HepG2 (cell line): ENCODE measurements around the gene SEMA3B. TPM values are rescaled to one million over a fixed set of nuclear protein-coding genes. Genes with fewer than 3 reads are reported as not detected.

Experiments
- CBX5 ChIP-seq: sonication (generic); formaldehyde crosslinking; IDR thresholded peaks from 2 replicates; pipeline ENCODE4 v1.4.0; 2020; ENCODE audit warnings: missing genetic modification reagents, borderline replicate concordance
- HDAC6 ChIP-seq: fragments of 200-600 bp; sonication (generic); IDR thresholded peaks from 2 replicates; pipeline ENCODE4 v1.7.0; 2017; ENCODE audit warnings: mild to moderate bottlenecking, antibody characterized with exemption, low read length, low read depth
- MTA1 ChIP-seq: sonication (generic); formaldehyde crosslinking; IDR thresholded peaks from 2 replicates; pipeline ENCODE4 v1.4.0; 2020; ENCODE audit warnings: missing genetic modification reagents, mild to moderate bottlenecking, borderline replicate concordance
- MTA3 ChIP-seq: sonication (generic); formaldehyde crosslinking; IDR thresholded peaks from 2 replicates; pipeline ENCODE4 v1.4.0; 2020; ENCODE audit warnings: missing genetic modification reagents
- MTF1 ChIP-seq: sonication (generic); formaldehyde crosslinking; IDR thresholded peaks from 2 replicates; pipeline ENCODE4 v1.5.0; 2020; ENCODE audit warnings: missing genetic modification reagents
- MYPOP ChIP-seq: sonication (generic); formaldehyde crosslinking; IDR thresholded peaks from 2 replicates; pipeline ENCODE4 v1.8.1; 2023; ENCODE audit warnings: mild to moderate bottlenecking, moderate library complexity, missing genetic modification reagents
- NFKB2 ChIP-seq: sonication (generic); formaldehyde crosslinking; IDR thresholded peaks from 2 replicates; pipeline ENCODE4 v1.4.0; 2020; ENCODE audit warnings: missing genetic modification reagents, borderline replicate concordance
- SMC3 ChIP-seq: IDR thresholded peaks from 2 replicates; pipeline ENCODE4 v1.6.1; 2011; ENCODE audit warnings: low read length, improper control_type of control experiment
- SNAPC2 ChIP-seq: sonication (generic); formaldehyde crosslinking; IDR thresholded peaks from 2 replicates; pipeline ENCODE4 v1.8.1; 2022; ENCODE audit warnings: mild to moderate bottlenecking, missing genetic modification reagents
- TFAP4 ChIP-seq: sonication (generic); IDR thresholded peaks from 2 replicates; pipeline ENCODE4 v1.6.1; 2016; ENCODE audit warnings: low read depth, borderline replicate concordance
- ZKSCAN8 ChIP-seq: IDR thresholded peaks from 2 replicates; pipeline ENCODE4 v1.6.1; 2016; ENCODE audit warnings: borderline replicate concordance, missing genetic modification reagents, missing compliant biosample characterization
- ZNF138 ChIP-seq: sonication (generic); formaldehyde crosslinking; IDR thresholded peaks from 2 replicates; pipeline ENCODE4 v1.5.0; 2020; ENCODE audit warnings: mild to moderate bottlenecking, low read depth, missing genetic modification reagents
- ZNF20 ChIP-seq: sonication (generic); formaldehyde crosslinking; IDR thresholded peaks from 2 replicates; pipeline ENCODE4 v1.4.0; 2020; ENCODE audit warnings: mild to moderate bottlenecking, moderate library complexity, missing genetic modification reagents
- ZNF205 ChIP-seq: IDR thresholded peaks from 2 replicates; pipeline ENCODE4 v1.6.1; 2018; ENCODE audit warnings: missing biosample characterization, missing genetic modification reagents
- ZNF331 ChIP-seq: sonication (generic); formaldehyde crosslinking; IDR thresholded peaks from 2 replicates; pipeline ENCODE4 v1.4.0; 2020; ENCODE audit warnings: missing genetic modification reagents
- ZNF382 ChIP-seq: sonication (generic); formaldehyde crosslinking; IDR thresholded peaks from 2 replicates; pipeline ENCODE4 v1.5.0; 2020; ENCODE audit warnings: missing genetic modification reagents, mild to moderate bottlenecking, borderline replicate concordance
- ZNF577 ChIP-seq: sonication (generic); formaldehyde crosslinking; IDR thresholded peaks from 2 replicates; pipeline ENCODE4 v1.4.0; 2020; ENCODE audit warnings: mild to moderate bottlenecking, low read depth, missing genetic modification reagents, borderline replicate concordance
- ZNF674 ChIP-seq: sonication (generic); formaldehyde crosslinking; IDR thresholded peaks from 2 replicates; pipeline ENCODE4 v1.5.0; 2020; ENCODE audit warnings: low read depth, mild to moderate bottlenecking, missing genetic modification reagents
- ZNF788 ChIP-seq: sonication (generic); formaldehyde crosslinking; IDR thresholded peaks from 2 replicates; pipeline ENCODE4 v1.5.0; 2020; ENCODE audit warnings: mild to moderate bottlenecking, missing genetic modification reagents, borderline replicate concordance
- ZSCAN31 ChIP-seq: sonication (generic); formaldehyde crosslinking; IDR thresholded peaks from 2 replicates; pipeline ENCODE4 v1.5.0; 2020; ENCODE audit warnings: low read depth, mild to moderate bottlenecking, missing genetic modification reagents
- ZSCAN5A ChIP-seq: sonication (generic); formaldehyde crosslinking; IDR thresholded peaks from 2 replicates; pipeline ENCODE4 v1.8.0; 2022; ENCODE audit warnings: mild to moderate bottlenecking, missing genetic modification reagents, borderline replicate concordance
- polyA plus RNA-seq, 8 experiments: library from polyadenylated mRNA; depleted of rRNA in 3 of 8; stranded (reverse) in 7 of 8; unstranded in 1 of 8; fragments of >200 nt; fragmentation: Illumina TruSeq in 4 of 8; extraction: Trizol in 4 of 8; gene quantifications; 2 replicates each; pipeline versions ENCODE4 v1.2.1 to v1.2.3, GENCODE V29; 2011 to 2016; ENCODE audit warnings: low read depth in 4 of 8, missing spikeins in 1 of 8, mixed read lengths in 1 of 8; ENCODE audit not compliant: insufficient read depth in 1 of 8
- total RNA-seq, 5 experiments: library from RNA; depleted of rRNA; stranded (reverse); fragments of >200 nt; fragmentation: Illumina TruSeq; extraction: Trizol; gene quantifications; 2 replicates each; pipeline ENCODE4 v1.2.3, GENCODE V29; 2016; ENCODE audit warnings: low read depth in 1 of 5
- TF ChIP-seq, protein P1 (sequence below): fragments of 450-650 bp; IDR thresholded peaks from 2 replicates; pipeline ENCODE4 v1.6.1; 2017
- TF ChIP-seq, protein P2 (sequence below): sonication (generic); formaldehyde crosslinking; IDR thresholded peaks from 2 replicates; pipeline ENCODE4 v1.4.0; 2020; ENCODE audit warnings: mild to moderate bottlenecking, missing genetic modification reagents

Gene SEMA3B
- total and polyA plus RNA-seq, 2 of the 13 experiments (the other 11 are each of a cell fraction or from before 2014, with no cell fraction given), result 93.2 to 158 TPM

- TF ChIP-seq TFAP4, result 0 out of 2 replicates have a peak, but pooled peaks have one; percentile 15
- TF ChIP-seq ZNF20 (CRISPR knock-in tag), result no peak
- 0 out of 2 replicates have a peak, but pooled peaks have one; percentile 43 for TF ChIP-seq ZSCAN31 (CRISPR knock-in tag)
- no peak for TF ChIP-seq MTA1 (CRISPR knock-in tag)
- TF ChIP-seq MTF1, result no peak
- peak; percentile 55; the same call in 1 of the 2 replicates for TF ChIP-seq ZNF138 (CRISPR knock-in tag)
- peak; percentile 15 for TF ChIP-seq SMC3
- TF ChIP-seq, protein P1, sequence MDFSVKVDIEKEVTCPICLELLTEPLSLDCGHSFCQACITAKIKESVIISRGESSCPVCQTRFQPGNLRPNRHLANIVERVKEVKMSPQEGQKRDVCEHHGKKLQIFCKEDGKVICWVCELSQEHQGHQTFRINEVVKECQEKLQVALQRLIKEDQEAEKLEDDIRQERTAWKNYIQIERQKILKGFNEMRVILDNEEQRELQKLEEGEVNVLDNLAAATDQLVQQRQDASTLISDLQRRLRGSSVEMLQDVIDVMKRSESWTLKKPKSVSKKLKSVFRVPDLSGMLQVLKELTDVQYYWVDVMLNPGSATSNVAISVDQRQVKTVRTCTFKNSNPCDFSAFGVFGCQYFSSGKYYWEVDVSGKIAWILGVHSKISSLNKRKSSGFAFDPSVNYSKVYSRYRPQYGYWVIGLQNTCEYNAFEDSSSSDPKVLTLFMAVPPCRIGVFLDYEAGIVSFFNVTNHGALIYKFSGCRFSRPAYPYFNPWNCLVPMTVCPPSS, result no peak
- TF ChIP-seq MYPOP, result 0 out of 2 replicates have a peak, but pooled peaks have one; percentile 36
- TF ChIP-seq HDAC6, result no peak
- TF ChIP-seq ZNF331, result peak; percentile 52; the same call in 1 of the 2 replicates
- TF ChIP-seq ZSCAN5A (CRISPR knock-in tag), result no peak
- peak; percentile 41; the same call in 1 of the 2 replicates for TF ChIP-seq ZNF788 (CRISPR knock-in tag)
- TF ChIP-seq, protein P2, sequence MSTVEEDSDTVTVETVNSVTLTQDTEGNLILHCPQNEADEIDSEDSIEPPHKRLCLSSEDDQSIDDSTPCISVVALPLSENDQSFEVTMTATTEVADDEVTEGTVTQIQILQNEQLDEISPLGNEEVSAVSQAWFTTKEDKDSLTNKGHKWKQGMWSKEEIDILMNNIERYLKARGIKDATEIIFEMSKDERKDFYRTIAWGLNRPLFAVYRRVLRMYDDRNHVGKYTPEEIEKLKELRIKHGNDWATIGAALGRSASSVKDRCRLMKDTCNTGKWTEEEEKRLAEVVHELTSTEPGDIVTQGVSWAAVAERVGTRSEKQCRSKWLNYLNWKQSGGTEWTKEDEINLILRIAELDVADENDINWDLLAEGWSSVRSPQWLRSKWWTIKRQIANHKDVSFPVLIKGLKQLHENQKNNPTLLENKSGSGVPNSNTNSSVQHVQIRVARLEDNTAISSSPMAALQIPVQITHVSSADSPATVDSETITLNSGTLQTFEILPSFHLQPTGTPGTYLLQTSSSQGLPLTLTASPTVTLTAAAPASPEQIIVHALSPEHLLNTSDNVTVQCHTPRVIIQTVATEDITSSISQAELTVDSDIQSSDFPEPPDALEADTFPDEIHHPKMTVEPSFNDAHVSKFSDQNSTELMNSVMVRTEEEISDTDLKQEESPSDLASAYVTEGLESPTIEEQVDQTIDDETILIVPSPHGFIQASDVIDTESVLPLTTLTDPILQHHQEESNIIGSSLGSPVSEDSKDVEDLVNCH (CRISPR knock-in tag), result no peak
- no peak for TF ChIP-seq ZNF577 (CRISPR knock-in tag)
- no peak for TF ChIP-seq SNAPC2 (CRISPR knock-in tag)
- TF ChIP-seq ZNF205 (CRISPR knock-in tag), result no peak
- TF ChIP-seq CBX5 (CRISPR knock-in tag), result no peak
- TF ChIP-seq ZNF382 (CRISPR knock-in tag), result no peak
- no peak for TF ChIP-seq ZKSCAN8 (CRISPR knock-in tag)
- no peak for TF ChIP-seq ZNF674 (CRISPR knock-in tag)
- 0 out of 2 replicates have a peak, but pooled peaks have one; percentile 8 for TF ChIP-seq NFKB2 (CRISPR knock-in tag)
- TF ChIP-seq MTA3, result no peak
These were observed 52.6 kb downstream of the SEMA3B start (continued) for GRCh38 chr3:50321336-50322114.
